CD1c-positive myeloid dendritic cell (primary cell): ENCODE data around the gene KCNJ5.
A peak's percentile ranks its signal among the peaks of the same experiment; 100 is the strongest.

Experiments used
- DNase-seq: peaks from one replicate; pipeline ENCODE4 v3.0.0-alpha.2; 2016; ENCODE audit errors: extremely low spot score

The KCNJ5 gene

DNA sequence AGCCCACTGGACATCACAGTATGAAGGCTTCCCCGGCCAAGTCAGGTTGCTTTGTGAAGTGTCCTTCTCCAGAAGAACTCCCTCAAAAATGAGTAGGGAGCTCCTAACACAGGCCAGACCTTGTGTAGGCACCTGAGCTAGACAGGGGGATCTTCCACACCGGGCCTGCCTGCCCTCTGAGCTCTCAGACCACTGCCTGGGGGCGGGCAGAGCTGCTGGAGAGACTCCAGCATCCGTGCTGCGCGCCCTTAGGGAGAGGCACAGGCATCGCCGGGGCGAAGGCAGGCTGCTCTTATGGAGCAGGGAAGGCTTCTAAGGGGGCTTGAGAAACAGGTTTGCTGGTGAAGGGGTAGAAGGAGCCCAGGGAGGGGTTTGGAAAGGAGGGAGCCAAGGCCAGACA is 4.4 kb downstream of the KCNJ5 start:
- no peak for DNase-seq

DNA sequence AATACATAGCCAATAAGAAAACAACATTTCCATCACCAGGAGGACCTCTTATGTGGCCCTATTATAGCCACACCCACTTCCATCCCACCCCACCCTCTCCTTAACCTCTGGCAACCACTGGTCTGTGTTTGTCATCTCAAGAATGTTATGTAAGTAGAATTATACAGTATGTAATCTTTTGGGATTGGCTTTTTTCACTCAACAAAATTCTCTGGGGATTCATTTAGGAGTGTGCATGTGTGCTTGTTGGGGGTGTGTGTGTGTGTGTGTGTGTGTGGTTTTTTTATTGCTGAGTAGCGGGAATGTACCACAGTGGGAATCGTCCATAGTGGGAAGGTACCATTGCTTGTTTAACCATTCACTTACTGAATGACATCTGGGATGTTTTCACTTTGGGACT is 5.2 kb downstream of the KCNJ5 start:
- no peak for DNase-seq

DNA sequence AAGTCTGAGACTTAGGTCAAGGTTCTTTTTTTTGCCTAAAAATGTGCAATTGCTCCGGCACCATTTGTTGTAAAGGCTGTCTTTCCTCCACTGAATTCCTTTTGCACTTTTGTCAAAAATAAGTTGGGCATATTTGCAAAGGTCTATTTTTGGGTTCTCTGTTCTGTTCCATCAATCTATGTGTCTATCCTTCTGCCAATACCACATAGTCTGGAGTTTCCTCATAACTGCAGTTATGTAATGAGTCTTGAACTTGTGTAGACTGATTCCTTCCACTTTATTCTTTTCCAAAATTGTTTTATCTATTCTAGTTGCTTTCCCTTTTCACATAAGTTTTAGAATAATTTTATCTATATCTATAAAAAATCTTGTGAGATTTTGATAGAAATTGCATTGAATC is 6.7 kb downstream of the KCNJ5 start:
- DNase-seq: no peak

DNA sequence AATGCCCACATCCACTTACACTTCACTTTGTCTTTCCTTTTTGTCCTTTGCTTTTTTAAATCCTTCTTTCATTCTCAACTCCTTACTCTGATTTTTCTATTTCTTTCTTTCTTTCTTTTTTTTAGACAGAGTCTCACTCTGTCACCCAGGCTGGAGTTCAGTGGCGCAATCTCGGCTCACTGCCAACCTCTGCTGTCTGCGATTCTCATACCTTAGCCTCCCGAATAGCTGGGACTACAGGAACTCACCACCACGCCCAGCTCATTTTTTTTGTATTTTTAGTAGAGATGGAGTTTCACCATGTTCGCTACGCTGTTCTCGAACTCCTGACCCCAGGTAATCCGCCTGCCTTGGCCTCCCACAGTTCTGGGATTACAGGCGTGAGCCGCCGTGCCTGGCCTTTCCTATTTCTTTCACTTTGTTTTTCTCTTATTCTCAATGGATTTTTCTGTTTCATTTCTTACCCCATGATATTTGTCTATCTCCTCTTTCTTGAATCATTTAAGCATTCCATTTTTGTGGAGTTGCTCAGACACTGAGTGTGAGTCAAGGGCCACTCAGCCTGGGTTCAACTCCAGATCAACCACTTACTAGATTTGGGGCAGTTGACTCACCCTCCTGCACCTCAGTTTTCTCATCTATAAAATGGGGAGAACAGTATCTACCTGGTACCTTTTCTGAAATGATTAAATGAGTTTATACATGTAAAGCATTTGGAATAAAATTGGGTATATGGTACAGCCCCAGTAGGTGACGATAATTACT is 7.6 kb downstream of the KCNJ5 start:
- no peak for DNase-seq

DNA sequence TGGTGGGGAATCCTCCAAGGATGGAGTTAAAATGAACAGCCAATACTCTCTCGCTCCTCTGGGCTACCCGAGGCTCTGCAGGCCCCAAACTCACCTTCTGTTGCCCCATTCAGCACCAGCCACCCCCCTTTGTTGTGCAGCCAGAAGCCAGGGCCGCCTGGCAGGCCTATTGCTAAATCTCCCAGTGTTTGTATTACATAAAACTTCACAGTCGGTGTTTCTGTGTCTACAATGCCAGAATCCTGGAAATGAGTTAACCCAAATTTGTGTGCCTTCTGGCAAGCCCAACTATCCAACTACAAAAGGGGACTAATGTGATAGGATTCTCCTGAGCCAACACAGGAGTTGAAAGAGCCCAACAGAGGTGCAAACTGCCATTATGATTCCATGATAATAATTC is 9.3 kb downstream of the KCNJ5 start:
- no peak for DNase-seq

DNA sequence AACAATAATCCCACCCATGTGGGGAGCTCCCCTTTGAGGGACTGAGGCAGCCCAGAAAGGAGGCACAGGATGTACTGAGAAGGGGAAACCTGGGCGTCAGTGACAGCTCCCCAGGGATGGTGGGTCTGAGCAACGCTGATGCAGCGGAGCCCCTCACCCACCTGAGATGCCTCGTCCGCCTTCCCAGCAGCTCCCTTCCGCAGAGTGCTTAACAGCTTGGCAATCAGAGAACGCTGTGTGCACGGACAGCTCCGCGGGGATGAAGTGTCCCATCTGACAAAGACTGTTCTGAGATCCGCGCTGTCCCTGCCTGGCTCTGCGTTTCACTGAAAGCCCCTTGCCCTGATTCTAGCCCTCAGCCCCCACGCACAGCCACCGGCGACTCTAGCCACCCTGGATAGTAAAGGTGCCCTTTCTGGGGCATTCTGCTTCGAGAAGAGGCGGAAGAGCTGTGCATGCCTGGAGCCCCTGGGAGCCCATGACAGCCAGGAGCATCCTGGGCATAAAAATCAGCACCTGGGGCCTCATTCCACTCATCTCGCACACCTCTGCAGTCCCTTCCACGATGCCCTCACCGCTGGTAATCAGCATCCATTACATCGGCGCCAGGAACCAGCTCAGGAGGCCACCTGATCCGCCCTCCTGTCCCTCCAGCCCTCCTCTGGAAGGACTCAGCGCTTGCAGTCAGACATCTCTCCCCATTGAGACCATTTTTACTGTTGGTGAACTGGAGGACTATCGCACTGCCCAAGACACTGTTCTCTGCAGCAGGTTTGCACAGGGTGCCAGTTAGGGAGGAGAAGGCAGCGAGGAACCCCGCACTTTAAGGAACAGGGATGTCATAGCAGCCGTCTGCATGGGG is 10.7 kb downstream of the KCNJ5 start:
- DNase-seq: no peak

DNA sequence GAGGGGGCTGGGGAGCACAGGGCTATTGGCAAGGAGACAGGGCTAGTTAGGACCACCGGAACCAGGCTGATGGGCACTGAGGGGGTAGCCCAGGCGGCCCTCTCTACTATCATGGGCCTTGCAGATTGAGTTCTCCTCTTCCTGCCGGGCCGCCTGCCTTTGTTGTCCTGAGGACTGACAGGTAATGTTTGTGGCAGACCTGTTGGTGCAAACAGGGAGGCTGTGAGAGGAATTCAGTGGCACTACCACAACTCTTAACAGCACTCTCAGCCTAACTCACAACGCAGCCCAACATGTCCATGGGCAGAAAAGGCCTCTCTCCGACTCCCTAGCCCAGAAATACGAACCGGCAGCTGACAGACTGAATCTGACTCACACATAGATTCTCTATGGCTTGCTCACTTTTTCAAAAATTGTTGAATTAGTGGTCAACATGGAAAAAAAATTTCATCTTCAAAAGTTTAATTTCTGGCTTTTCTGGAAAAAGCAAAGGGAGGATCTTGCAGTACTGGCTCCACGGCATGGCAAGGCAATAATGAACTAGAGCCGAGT is 11.4 kb downstream of the KCNJ5 start:
- no peak for DNase-seq

DNA sequence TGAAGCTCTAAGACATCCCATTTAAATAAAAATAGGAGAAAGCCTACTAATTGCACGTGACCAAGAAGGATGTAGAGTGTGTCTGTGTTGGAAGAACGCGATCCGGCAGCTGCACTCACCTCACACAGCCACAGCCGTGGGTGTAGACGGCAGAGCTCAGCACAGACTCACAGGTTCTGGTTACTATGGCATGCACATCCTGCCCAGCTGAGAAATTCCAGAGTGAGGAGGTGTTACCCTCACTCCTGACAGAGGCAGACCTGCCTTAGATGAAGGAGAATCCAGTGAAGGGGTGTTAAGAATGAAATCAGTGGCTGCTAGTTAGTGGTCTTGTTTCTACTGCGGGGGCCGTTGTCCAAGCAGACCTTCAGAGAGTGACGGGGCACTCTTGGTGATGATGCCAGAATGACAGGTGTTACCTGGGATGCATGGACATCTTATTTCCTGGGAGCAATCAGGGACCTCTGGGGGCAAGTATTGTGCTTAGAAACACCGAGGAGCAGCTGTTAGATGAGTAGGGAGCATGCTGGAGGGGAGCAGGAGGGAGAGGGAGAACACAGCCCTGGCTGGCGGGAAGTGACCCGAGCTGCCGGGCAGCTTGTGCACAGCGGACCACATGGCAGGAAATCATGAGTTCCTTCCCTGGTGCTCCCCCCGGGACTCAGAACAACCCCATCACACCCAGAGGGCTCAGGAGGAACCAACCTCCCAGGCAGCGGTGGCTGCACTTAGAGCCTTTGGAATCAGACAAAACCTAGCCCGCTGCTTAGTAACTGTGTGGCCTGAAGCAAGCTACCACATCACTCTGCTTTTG is 12.3 kb downstream of the KCNJ5 start:
- peak; percentile 66 for DNase-seq

DNA sequence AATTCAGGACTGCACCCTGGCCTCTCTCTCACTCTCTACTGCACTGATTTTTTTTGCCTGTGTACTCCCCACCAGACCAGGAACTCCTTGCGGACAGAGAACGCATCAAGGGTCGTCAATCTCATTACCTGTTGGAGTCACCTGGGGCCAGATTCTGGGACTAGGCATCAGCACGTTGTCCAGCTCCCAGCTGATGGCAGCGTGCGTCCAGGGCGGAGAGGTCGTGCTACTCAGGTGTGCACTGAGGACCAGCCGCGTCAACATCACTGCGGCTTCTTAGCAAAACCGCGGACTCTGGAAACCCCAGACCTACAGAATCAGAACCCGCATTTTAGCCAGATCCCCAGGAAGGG is 13.1 kb downstream of the KCNJ5 start:
- DNase-seq: no peak

DNA sequence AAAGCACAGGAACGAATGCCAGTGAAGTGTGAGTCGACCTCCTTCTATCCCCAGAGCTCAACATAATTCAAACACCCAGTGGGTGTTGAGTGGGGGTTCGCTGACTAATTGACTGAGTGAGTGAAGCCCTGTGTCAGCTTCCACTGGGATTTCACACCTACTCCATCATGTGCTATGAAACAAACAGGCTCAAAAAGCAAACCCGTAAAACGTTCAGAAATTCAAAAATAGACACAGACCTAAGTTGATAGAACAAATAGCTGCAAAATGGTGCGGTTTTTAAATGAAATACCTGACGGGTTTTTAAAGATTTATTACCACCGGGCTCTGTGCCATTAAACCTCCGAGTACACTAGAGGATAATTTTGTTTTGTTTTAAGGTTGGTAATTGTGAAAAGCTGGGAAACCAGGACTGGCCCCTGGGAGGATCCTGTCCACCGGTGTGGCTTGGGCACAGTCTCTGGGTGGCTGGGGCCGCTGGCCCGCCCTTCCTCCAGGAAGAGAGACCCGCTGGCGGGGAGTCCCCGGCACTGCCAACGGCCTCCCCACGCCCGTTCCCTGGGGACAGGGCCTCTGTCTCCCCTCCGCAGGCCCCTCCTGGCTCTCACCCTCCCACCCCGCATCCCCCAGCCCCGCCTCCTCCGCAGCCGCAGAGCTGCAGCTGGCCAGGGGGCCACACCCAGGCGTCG is 13.6 kb downstream of the KCNJ5 start:
- peak; percentile 64 for DNase-seq

DNA sequence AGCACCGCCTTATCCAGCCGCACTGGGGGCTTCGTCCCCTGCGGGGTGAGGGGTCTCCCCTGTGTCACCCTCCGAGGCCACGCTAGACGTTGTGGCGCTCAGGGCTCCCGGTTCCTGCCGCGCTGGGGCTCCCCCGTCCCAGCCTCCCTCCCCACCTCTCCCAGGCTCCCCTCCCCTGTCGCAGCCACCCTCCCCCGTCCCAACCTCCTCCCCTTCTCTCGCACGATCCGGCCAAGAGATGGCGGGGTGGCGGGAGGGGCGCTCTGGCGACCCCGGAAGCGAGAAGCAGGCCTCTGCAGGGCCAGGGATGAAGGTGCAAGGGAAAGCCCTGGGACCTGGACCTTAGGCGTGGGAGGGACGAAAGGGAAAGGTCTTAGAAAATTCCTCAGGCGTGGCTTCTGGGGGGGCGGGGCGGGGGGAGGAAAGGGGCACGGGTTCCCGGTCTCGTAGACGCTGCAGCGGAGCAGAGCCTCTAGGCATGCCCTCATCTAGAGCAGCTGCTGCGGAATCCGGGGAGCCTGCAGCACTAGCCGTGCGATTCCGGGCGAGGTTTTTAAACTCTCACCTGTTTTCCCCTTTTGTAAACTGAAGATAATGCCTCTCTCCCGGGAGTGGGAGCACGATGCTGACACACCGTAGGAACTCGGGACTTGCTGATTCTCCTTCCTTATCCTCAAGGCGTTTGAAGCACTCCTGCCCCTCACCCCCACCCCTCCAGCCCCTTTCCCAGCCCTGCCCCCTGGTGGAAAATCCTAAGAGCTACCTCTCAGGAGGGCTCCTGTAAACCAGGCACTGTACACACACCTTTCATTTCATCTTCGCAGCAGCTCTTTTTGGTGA is 14.4 kb downstream of the KCNJ5 start:
- no peak for DNase-seq

DNA sequence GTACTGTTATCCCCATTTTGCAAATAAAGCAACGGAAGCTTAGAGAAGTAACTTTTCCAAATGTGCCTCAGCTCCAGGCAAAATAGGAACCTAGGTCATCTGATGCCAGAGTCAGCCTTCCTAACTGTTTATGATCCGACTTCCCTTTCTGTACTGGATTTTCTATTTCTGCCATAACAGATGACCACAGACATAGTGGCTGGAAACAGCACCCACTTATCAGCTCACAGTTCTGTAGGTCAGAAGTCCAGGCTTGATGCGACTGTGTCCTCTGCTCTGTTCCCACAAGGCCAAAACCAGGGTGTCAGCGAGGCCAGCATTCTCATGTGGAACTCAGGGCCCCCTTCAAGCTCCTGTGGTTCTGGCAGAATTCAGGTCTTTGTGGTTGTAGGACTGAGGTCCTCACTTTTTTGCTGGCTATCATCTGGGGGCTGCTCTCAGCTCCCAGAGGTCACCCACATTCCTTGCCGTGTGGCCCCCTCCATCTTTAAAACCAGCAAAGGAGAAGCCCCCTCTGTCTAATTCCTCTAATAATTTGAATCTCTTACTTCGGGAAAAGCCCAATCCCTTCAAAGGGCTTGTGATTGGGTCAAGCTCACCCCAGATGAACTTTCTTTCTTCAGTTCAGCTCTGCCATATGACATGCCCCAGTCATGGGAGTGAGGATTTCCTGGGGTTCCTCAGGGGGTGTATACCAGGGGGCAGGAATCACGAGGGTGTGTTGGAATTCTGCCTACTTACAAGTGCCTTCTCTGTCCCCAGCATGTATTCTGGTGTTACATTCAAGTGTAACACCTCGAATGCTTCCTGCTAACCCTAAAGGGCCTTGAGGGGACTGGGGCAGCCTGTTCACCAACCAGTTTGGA is 15.3 kb downstream of the KCNJ5 start:
- DNase-seq: peak; percentile 85

DNA sequence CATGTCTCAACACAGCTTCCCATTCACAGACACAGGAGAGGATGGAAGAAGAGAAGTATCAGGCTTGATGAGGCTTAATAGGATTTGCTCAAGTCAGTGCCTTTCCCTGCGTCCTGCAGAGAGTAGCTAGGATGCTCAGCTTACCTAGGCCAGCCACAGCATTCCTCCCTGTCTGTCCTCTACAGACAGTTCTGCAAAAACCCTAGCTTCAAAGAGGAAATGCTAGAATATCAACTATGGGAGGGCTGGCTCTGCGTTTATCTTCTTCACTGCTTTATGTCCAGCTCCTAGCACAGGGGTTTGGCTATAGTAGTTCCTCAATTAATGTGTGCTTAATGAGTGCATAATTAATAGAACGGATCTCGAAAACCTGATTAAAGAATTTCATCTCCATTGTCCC is 16.4 kb downstream of the KCNJ5 start:
- DNase-seq: peak; percentile 21

DNA sequence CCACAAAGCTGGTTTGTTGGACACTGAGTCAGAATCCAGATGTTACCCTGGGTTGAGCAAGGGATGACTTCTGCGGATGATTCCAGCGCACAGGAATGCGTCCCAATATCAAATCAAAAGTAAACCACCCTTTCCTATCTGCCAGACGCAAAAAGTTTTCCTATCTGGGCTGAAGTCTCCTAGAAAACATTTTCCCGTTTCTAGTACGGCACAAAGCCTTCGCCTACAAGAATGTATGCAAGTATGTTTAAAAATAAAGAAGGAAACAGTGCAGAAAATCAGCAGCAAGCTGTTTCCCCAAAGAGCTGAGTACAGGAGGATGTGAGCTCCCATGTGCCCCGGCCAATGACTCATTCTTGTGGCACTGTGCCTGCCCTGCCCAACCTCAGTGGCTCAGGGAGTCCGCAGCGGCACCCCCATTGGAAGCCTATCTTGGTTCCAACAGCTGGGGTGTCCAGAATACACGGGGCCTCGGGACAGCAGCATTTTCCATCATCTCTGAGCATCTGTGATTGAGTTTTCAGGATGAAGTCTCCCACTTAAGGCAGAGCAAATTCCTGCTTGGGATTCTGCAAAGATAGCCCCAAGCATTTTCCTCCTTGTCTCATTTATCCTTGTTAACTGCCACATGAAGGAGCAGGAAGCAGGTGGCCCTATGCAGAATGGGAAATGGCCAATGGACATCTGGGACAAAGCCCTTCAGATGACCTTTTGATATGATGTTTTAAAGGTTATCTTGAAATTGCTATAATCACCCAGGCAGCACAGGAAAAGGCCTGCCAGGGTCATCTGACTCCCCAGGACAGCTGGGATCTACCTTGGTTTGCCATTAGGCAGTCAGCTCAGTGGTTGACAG is 17.5 kb downstream of the KCNJ5 start:
- peak; percentile 71 for DNase-seq

DNA sequence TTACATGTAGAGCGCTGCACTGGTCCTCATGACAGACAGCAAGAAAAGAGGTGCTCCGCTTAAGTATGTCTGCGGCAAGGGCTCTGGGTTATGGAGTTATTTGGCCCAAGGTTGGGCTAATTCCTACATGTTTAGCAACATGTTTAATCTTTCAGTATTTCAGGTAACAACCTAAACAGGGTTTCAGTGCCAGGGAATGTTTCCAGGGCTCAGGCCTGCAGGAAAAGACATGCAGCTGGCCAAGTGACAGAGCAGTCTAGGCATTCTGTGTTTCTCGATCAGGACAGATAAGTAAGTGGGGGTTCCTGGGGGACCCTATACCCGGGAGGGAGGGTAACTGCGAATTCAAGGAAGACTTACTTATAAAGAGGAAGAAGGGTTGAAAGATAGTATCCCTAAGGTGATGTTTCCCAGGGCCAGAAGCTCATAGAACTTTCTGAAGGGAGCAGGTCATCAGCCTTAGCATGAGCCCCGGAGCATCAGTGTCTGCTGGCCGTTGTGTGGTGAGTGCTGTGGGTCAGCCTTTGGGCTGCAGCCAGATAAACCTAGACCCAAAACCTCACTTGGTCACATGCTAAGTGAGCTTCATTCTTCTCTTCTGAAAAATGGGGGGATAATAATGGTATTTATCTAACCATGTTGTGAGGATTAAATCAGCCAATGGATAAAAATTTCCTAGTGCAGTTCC is 18.4 kb downstream of the KCNJ5 start:
- no peak for DNase-seq

DNA sequence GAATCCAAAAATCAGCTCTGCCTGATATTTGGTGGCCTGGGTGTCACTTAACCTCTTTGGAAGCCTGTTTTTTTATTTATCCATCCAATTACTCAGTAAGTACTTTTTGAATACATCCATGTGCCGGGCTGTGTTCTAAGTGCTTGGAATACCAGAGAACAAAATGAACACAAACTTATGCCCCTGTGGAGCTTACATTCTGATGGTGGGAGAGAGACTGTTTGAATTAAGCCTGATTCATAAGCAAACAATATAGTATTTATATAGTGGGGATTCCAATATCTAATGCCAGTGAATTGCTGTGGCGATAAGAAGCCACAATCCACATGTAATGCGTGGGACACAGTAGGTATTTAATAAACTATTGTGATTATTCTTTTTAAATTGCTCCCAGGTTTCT is 19.4 kb downstream of the KCNJ5 start:
- DNase-seq: no peak

DNA sequence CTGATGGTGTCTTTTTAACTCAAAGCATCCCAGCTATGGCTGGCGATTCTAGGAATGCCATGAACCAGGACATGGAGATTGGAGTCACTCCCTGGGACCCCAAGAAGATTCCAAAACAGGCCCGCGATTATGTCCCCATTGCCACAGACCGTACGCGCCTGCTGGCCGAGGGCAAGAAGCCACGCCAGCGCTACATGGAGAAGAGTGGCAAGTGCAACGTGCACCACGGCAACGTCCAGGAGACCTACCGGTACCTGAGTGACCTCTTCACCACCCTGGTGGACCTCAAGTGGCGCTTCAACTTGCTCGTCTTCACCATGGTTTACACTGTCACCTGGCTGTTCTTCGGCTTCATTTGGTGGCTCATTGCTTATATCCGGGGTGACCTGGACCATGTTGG is 20.1 kb downstream of the KCNJ5 start:
- no peak for DNase-seq

DNA sequence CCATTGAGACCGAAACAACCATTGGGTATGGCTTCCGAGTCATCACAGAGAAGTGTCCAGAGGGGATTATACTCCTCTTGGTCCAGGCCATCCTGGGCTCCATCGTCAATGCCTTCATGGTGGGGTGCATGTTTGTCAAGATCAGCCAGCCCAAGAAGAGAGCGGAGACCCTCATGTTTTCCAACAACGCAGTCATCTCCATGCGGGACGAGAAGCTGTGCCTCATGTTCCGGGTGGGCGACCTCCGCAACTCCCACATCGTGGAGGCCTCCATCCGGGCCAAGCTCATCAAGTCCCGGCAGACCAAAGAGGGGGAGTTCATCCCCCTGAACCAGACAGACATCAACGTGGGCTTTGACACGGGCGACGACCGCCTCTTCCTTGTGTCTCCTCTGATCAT is 20.5 kb downstream of the KCNJ5 start:
- no peak for DNase-seq
